Loucy (cell line): ENCODE measurements around the gene COL5A1.

ENCODE experiments used
- EZH2phosphoT487 ChIP-seq: fragments of 200-600 bp; IDR thresholded peaks from 2 replicates; pipeline ENCODE4 v1.6.1; 2018; ENCODE audit warnings: antibody characterized with exemption, mild to moderate bottlenecking, moderate library complexity, borderline replicate concordance
- TF ChIP-seq, protein P1 (sequence below): fragments of 200-600 bp; sonication (generic); conservative IDR thresholded peaks from 2 replicates; pipeline ENCODE4 v1.5.1; 2014; ENCODE audit warnings: mild to moderate bottlenecking, antibody characterized with exemption, low read length

GRCh38 chr9:134619448-134619982, 22.1 kb upstream of the COL5A1 start:
- TF ChIP-seq, protein P1, sequence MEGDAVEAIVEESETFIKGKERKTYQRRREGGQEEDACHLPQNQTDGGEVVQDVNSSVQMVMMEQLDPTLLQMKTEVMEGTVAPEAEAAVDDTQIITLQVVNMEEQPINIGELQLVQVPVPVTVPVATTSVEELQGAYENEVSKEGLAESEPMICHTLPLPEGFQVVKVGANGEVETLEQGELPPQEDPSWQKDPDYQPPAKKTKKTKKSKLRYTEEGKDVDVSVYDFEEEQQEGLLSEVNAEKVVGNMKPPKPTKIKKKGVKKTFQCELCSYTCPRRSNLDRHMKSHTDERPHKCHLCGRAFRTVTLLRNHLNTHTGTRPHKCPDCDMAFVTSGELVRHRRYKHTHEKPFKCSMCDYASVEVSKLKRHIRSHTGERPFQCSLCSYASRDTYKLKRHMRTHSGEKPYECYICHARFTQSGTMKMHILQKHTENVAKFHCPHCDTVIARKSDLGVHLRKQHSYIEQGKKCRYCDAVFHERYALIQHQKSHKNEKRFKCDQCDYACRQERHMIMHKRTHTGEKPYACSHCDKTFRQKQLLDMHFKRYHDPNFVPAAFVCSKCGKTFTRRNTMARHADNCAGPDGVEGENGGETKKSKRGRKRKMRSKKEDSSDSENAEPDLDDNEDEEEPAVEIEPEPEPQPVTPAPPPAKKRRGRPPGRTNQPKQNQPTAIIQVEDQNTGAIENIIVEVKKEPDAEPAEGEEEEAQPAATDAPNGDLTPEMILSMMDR = no peak
- TF ChIP-seq EZH2phosphoT487 = no peak
